AG04450 (cell line): Measurements from ENCODE around the gene BCL2L1. TPM values are rescaled to one million over a fixed set of nuclear protein-coding genes. Genes with fewer than 3 reads are reported as not detected.
"Not testable (repeated sequence)": the region's sequence is repeated elsewhere in the genome, so short reads cannot be mapped to it uniquely, and the experiment has no call there.

Experiments
- CTCF ChIA-PET: fragments of 300-600, 350-600 bp; formaldehyde crosslinking; extraction: SDS; loops from one replicate; lab custom pipeline; 2022; ENCODE audit warnings: antibody characterized with exemption, inconsistent platforms; lab: Charles Lee
- POLR2A ChIA-PET: fragments of 350-600 bp; formaldehyde crosslinking; extraction: SDS; loops from one replicate; lab custom pipeline; 2021; ENCODE audit warnings: antibody characterized with exemption, inconsistent platforms; lab: Yijun Ruan, JAX
- DNase-seq: peaks from one replicate; pipeline ENCODE4 v3.0.0-alpha.2; 2011; ENCODE audit warnings: low read depth, low spot score
- H3K27ac ChIP-seq: one replicate; pipeline ENCODE4 v1.5.1; 2012; ENCODE audit warnings: low read depth, low read length, control low read depth
- H3K27me3 ChIP-seq: one replicate; pipeline ENCODE4 v1.6.0; 2012; ENCODE audit warnings: low read length; ENCODE audit not compliant: control insufficient read depth, insufficient read depth
- H3K4me3 ChIP-seq: 2 replicates; pipeline ENCODE4 v1.5.1; 2011; ENCODE audit warnings: mild to moderate bottlenecking, low read depth, low read length, control low read depth
- H3K9me3 ChIP-seq: 2 replicates; pipeline ENCODE4 v1.5.1; 2012; ENCODE audit warnings: low read length; ENCODE audit not compliant: control insufficient read depth, insufficient read depth
- polyA plus RNA-seq: library from polyadenylated mRNA; depleted of rRNA; stranded (reverse); fragments of >200 nt; gene quantifications from 2 replicates; pipeline ENCODE4 v1.2.3, GENCODE V29; 2011
- TF ChIP-seq, protein P1 (sequence below): IDR thresholded peaks from 2 replicates; pipeline ENCODE4 v1.5.1; 2011; ENCODE audit warnings: low read depth, low read length, control low read depth, inconsistent platforms

The BCL2L1 gene
- polyA plus RNA-seq, 1 experiment = 57.5 TPM

DNA sequence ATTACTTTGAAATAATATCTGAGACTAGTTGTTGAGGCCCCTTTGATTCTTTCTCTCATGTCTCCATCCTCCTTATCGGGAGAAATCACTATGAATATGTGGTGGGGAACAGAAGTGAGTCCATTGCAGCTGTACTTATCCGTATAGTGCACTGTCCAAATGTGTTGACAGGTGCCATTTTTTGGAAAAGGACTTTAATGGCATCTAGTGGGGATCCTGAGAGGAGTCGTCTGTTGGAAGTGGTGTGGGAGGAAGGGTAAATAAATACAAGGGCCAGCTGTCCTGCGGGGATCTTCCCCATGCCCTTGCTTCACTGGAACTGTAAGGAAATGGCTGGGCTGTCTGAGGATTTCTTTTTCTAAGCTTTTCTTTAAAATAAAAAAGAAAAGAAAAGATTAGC is 35.9 kb upstream of the BCL2L1 start:
- ChIA-PET CTCF (interaction anchor here (0.6 to 0.7 kb wide), 3 partner anchors 35 to 333 kb away, joined by 3 read pairs; no protein-coding TSS in a partner anchor), POLR2A (interaction anchor here (0.5 kb wide), 2 partner anchors 28 to 219 kb away, joined by 5 read pairs; no protein-coding TSS in a partner anchor)
- Histone ChIP-seq H3K9me3 (no peaks in the 10 kb centered on the region), H3K27ac (no peak overlapping the region), H3K27me3 (no peaks in the 10 kb centered on the region), H3K4me3 (no peak overlapping the region)
- TF ChIP-seq, protein P1, sequence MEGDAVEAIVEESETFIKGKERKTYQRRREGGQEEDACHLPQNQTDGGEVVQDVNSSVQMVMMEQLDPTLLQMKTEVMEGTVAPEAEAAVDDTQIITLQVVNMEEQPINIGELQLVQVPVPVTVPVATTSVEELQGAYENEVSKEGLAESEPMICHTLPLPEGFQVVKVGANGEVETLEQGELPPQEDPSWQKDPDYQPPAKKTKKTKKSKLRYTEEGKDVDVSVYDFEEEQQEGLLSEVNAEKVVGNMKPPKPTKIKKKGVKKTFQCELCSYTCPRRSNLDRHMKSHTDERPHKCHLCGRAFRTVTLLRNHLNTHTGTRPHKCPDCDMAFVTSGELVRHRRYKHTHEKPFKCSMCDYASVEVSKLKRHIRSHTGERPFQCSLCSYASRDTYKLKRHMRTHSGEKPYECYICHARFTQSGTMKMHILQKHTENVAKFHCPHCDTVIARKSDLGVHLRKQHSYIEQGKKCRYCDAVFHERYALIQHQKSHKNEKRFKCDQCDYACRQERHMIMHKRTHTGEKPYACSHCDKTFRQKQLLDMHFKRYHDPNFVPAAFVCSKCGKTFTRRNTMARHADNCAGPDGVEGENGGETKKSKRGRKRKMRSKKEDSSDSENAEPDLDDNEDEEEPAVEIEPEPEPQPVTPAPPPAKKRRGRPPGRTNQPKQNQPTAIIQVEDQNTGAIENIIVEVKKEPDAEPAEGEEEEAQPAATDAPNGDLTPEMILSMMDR = no peak
- DNase-seq = no peak

DNA sequence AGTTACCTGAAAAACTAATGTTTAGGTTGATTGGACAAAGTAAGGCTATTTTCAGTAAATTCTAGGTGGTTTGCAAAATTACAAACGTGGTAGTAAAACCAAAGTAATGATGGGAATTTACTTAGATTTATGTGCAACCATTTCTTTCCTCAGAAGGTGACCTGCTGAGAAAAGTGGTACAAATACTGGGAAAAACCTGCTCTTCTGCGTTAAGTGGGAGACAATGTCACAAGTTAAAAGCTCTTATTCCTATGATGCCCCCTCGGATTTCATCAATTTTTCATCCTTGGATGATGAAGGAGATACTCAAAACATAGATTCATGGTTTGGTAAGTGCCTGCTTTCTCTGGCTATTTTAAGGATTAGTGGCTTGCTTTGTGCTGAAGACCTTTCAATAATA is 34.6 kb upstream of the BCL2L1 start:
- TF ChIP-seq, protein P1 = no peak
- CTCF ChIA-PET = interaction anchor here (0.6 to 1.4 kb wide), 2 partner anchors 34 to 727 kb away, joined by 3 to 9 read pairs; no protein-coding TSS in a partner anchor
- DNase-seq = no peak
- Histone ChIP-seq H3K27ac (no peak overlapping the region), H3K9me3 (no peaks in the 10 kb centered on the region), H3K27me3 (no peaks in the 10 kb centered on the region), H3K4me3 (no peak overlapping the region)
- POLR2A ChIA-PET = no interaction called here

DNA sequence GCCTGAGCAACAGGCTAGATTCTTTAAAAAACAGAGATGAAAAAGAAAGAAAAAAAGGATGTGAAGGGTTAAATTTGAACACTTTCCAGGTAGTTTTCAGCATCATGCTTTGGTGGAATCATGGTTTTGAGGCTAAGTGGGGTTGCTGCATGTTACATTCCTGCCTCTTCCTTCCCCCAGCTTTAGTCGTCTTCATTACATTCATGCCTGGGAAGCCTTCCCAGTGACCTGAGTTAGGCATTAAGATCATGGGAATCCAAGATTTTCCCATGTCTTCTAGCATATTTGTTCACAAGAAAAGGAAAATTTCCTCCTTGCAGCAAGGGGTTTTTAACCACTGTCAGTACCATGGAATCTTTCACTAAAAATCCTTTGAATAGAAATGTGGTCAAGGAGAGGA is 28.5 kb upstream of the BCL2L1 start:
- CTCF ChIA-PET = interaction anchor here (0.8 to 9.6 kb wide), 4 partner anchors 12 to 280 kb away, joined by 3 to 70 read pairs (median 4); partner anchors contain the start of genes BCL2L1 and TPX2
- Histone ChIP-seq H3K27ac (peak overlapping the region; percentile 86), H3K9me3 (no peaks in the 10 kb centered on the region), H3K4me3 (no peak overlapping the region), H3K27me3 (no peaks in the 10 kb centered on the region)
- POLR2A ChIA-PET = interaction anchor here (1.7 kb wide), 1 partner anchor 12 kb away, joined by 5 read pairs; the partner anchor contains the start of gene TPX2
- peak; percentile 78 for DNase-seq
- TF ChIP-seq, protein P1 = no peak

DNA sequence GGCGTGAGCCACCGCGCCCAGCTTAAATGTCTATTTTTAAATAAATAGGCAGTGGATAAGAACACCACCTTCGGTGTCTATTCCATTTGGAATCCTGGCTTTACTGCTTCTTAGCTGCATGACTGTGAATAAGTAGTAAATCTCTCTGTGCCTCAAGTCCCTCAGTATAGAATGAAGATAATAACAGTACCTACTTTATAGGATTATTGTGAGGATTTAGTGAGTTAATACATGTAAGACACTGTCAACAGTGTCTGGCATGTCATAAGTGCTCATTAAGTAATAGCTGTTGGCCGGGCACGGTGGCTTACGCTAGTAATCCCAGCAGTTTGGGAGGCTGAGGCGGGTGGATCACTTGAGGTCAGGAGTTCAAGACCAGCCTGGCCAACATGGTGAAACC is 26.6 kb upstream of the BCL2L1 start:
- ChIA-PET CTCF (interaction anchor here (9.6 kb wide), 1 partner anchor 26 kb away, joined by 70 read pairs; the partner anchor contains the start of gene BCL2L1), POLR2A (no interaction called here)
- Histone ChIP-seq H3K9me3 (no peaks in the 10 kb centered on the region), H3K27me3 (no peaks in the 10 kb centered on the region), H3K4me3 (no peak overlapping the region), H3K27ac (no peak overlapping the region)
- TF ChIP-seq, protein P1 = no peak
- no peak for DNase-seq

DNA sequence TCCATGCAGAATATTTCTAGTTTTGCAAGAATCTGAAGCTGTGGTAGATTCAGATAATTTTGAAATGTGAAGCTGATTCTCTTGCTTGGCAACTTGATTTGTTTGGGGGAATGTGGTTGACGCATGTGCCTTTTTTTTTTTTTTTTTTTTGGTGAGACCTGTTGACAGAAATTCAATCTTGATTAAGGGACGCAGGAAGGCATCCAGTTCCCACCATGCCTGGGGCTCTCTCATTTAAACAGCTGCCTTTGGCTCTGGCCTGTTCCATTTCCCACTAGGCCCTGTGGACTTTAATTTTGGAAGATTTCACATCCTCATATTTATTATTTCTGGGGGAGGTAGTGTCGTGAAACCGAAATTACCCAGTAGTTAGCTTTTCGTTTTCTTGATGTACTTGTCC is 25.0 kb upstream of the BCL2L1 start:
- CTCF ChIA-PET = interaction anchor here (0.6 to 9.6 kb wide), 7 partner anchors 24 to 205 kb away, joined by 3 to 70 read pairs (median 5); partner anchors contain the start of gene BCL2L1
- Histone ChIP-seq H3K27ac (no peak overlapping the region), H3K4me3 (no peak overlapping the region), H3K9me3 (no peaks in the 10 kb centered on the region), H3K27me3 (no peaks in the 10 kb centered on the region)
- POLR2A ChIA-PET = interaction anchor here (0.7 to 1.2 kb wide), 3 partner anchors 9 to 21 kb away, joined by 3 to 9 read pairs (median 5); partner anchors contain the start of gene TPX2
- no peak for DNase-seq
- TF ChIP-seq, protein P1 = no peak

DNA sequence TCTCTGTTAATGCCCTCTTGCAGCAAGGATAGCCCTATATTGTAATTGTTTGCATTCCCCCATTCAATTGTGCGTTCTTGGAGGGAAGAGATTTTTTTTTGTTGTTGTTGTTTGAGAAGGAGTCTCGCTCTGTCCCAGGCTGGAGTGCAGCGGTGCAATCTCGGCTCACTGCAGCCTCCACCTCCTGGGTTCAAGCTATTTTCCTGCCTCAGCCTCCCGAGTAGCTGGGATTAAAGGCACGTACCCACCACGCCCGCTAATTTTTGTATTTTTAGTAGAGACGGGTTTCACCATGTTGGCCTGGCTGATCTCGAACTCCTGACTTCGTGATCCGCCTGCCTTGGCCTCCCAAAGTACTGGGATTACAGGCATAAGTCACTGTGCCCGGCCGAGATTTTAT is 24.4 kb upstream of the BCL2L1 start:
- not testable (repeated sequence) for DNase-seq, H3K27ac ChIP-seq, H3K27me3 ChIP-seq, H3K4me3 ChIP-seq, H3K9me3 ChIP-seq
- CTCF ChIA-PET = interaction anchor here (0.6 to 9.6 kb wide), 5 partner anchors 23 to 179 kb away, joined by 3 to 70 read pairs (median 3); partner anchors contain the start of gene BCL2L1
- POLR2A ChIA-PET = interaction anchor here (0.7 to 1.2 kb wide), 2 partner anchors 8 to 20 kb away, joined by 3 to 5 read pairs; partner anchors contain the start of gene TPX2
